Thyroid gland (tissue), 4 donors: ENCODE data around the gene UNC80. TPM values are rescaled to one million over a fixed set of nuclear protein-coding genes. Genes with fewer than 3 reads are reported as not detected.

Source experiments
- DNase-seq, 2 donors: peaks; one replicate each; pipeline ENCODE4 v3.0.0-alpha.2; 2019
- H3K27ac ChIP-seq, 3 donors: fragments of 200-600 bp; sonication (generic); 1 replicate in 2 of 3; 2 replicates in 1 of 3; pipeline ENCODE4 v1.5.1; 2016 to 2019; ENCODE audit warnings: mild to moderate bottlenecking in 1 of 3, moderate library complexity in 1 of 3
- H3K27me3 ChIP-seq: fragments of 200-600 bp; sonication (generic); one replicate; pipeline ENCODE4 v1.5.1; 2019
- H3K36me3 ChIP-seq, 2 donors: fragments of 200-600 bp; sonication (generic); one replicate each; pipeline ENCODE4 v1.5.1; 2016 to 2019
- H3K4me1 ChIP-seq, 2 donors: fragments of 200-600 bp; sonication (generic); one replicate each; pipeline ENCODE4 v1.5.1; 2017 to 2019
- H3K4me3 ChIP-seq, 3 donors: fragments of 200-600 bp; sonication (generic); replicated peaks in 1 of 3; 1 replicate in 2 of 3; 2 replicates in 1 of 3; pipeline ENCODE4 v1.5.1; 2016; ENCODE audit warnings: mild to moderate bottlenecking in 1 of 3
- H3K9me3 ChIP-seq: fragments of 200-600 bp; sonication (generic); one replicate; pipeline ENCODE4 v1.5.1; 2017
- CTCF ChIP-seq, 6 experiments: fragments of 200-600 bp in 3 of 6; fragments of 450-650 bp in 3 of 6; sonication (generic) in 3 of 6; IDR thresholded peaks; one replicate each; pipeline ENCODE4 v1.5.1; 2016 to 2019; ENCODE audit warnings: antibody characterized with exemption in 6 of 6, mild to moderate bottlenecking in 2 of 6, inconsistent platforms in 1 of 6, moderate library complexity in 1 of 6
- POLR2A ChIP-seq, 2 donors: fragments of 450-650 bp; IDR thresholded peaks; one replicate each; pipeline ENCODE4 v1.6.1; 2017; ENCODE audit warnings: antibody characterized with exemption in 2 of 2, mild to moderate bottlenecking in 2 of 2, moderate library complexity in 1 of 2
- WGBS, 2 donors: methylation state at CpG; one replicate each; pipeline ENCODE4 v1.1.5; 2017; 5-methylcytosine and 5-hydroxymethylcytosine counted together
- intact Hi-C: fragments of 100-400 bp; cut with DNase I; formaldehyde crosslinking; loops from one replicate; pipeline ENCODE4 v1.15.1; 2023
- total RNA-seq, 4 donors: library from RNA; depleted of rRNA; stranded (reverse); fragments of >200 nt; gene quantifications; one replicate each; pipeline ENCODE4 v1.2.3, GENCODE V29; 2016

The UNC80 gene
- total RNA-seq, 4 donors from 2014 or later = 0.27 to 3.8 (median 2.0) TPM

- Histone ChIP-seq H3K4me3 (no peak overlapping the region), H3K9me3 (no peaks in the 10 kb centered on the region), H3K4me1 (peaks cover 9 to 11% of the 10 kb centered on the region in 2 donors), H3K36me3 (peaks cover 3 to 12% of the 10 kb centered on the region in 2 donors), H3K27ac (no peak overlapping the region), H3K27me3 (no peaks in the 10 kb centered on the region)
- no peak for TF ChIP-seq POLR2A (IDR thresholded peaks at IDR 0.05)
- TF ChIP-seq CTCF (IDR thresholded peaks at IDR 0.05) = no peak
- DNase-seq = no peak
- 43 to 48% methylated on average over 2 of the region's 2 CpGs for WGBS, 2 donors
- intact Hi-C loops = no loop called here
Observed at GRCh38 chr2:210028178-210028577, 256.5 kb downstream of the UNC80 start.

GRCh38 chr2:210034087-210034683 is 262.6 kb downstream of the UNC80 start:
- no peak for TF ChIP-seq CTCF (IDR thresholded peaks at IDR 0.05)
- no peak for TF ChIP-seq POLR2A (IDR thresholded peaks at IDR 0.05)
- intact Hi-C loops = no loop called here
- no peaks in the 10 kb centered on the region for H3K36me3 ChIP-seq
- H3K27me3 ChIP-seq = no peaks in the 10 kb centered on the region
- H3K4me3 ChIP-seq = no peak overlapping the region
- 78 to 81% methylated on average over 2 of the region's 2 CpGs for WGBS, 2 donors
- H3K27ac ChIP-seq = no peak overlapping the region
- H3K4me1 ChIP-seq = no peaks in the 10 kb centered on the region
- no peaks in the 10 kb centered on the region for H3K9me3 ChIP-seq
- no peak for DNase-seq

- Histone ChIP-seq H3K4me1 (no peaks in the 10 kb centered on the region), H3K27ac (no peak overlapping the region), H3K9me3 (no peaks in the 10 kb centered on the region), H3K27me3 (no peaks in the 10 kb centered on the region), H3K36me3 (no peaks in the 10 kb centered on the region), H3K4me3 (no peak overlapping the region)
- TF ChIP-seq CTCF (IDR thresholded peaks at IDR 0.05) (no peak), POLR2A (IDR thresholded peaks at IDR 0.05) (no peak)
- intact Hi-C loops = no loop called here
- DNase-seq = no peak
- 96 to 97% methylated on average over 4 of the region's 4 CpGs for WGBS, 2 donors
Observed at GRCh38 chr2:210035679-210036078, 264.0 kb downstream of the UNC80 start.

GRCh38 chr2:210038078-210038477 is 266.4 kb downstream of the UNC80 start:
- whole genome bisulfite sequencing, 2 donors = 96% methylated on average over 3 of the region's 3 CpGs
- intact Hi-C loops = no loop called here
- Histone ChIP-seq H3K27ac (no peak overlapping the region), H3K4me3 (no peak overlapping the region), H3K36me3 (no peaks in the 10 kb centered on the region), H3K27me3 (no peaks in the 10 kb centered on the region), H3K9me3 (no peaks in the 10 kb centered on the region), H3K4me1 (no peaks in the 10 kb centered on the region)
- no peak for DNase-seq
- TF ChIP-seq CTCF (IDR thresholded peaks at IDR 0.05) (no peak), POLR2A (IDR thresholded peaks at IDR 0.05) (no peak)

GRCh38 chr2:210046851-210047500 is 275.3 kb downstream of the UNC80 start:
- WGBS, 2 donors = 100% methylated on average over 1 to 2 of the region's 2 CpGs
- DNase-seq = no peak
- Histone ChIP-seq H3K27ac (no peak overlapping the region), H3K4me1 (no peaks in the 10 kb centered on the region), H3K4me3 (no peak overlapping the region), H3K36me3 (no peaks in the 10 kb centered on the region), H3K27me3 (no peaks in the 10 kb centered on the region), H3K9me3 (no peaks in the 10 kb centered on the region)
- intact Hi-C loops = no loop called here
- no peak for TF ChIP-seq POLR2A (IDR thresholded peaks at IDR 0.05)
- TF ChIP-seq CTCF (IDR thresholded peaks at IDR 0.05) = no peak
